GM21737 (cell line): ENCODE data around the gene TBC1D1.
A peak's percentile ranks its signal among the peaks of the same experiment; 100 is the strongest.

Experiments
- ATAC-seq: cut with Tn5 transposase; IDR thresholded peaks from one replicate; pipeline ENCODE4 v1.9.1; 2021; ENCODE audit warnings: mild to moderate bottlenecking, moderate library complexity; ENCODE audit not compliant: unreplicated experiment

Gene TBC1D1

GRCh38 chr4:38095691-38096090 lies 204.8 kb downstream of the TBC1D1 start:
- no peak for ATAC-seq

- no peak for ATAC-seq
Measured at GRCh38 chr4:38097818-38098217, 206.9 kb downstream of the TBC1D1 start.

GRCh38 chr4:38099020-38099600 lies 208.2 kb downstream of the TBC1D1 start:
- no peak for ATAC-seq

- no peak for ATAC-seq
Measured at GRCh38 chr4:38099908-38100407, 209.1 kb downstream of the TBC1D1 start.

- no peak for ATAC-seq
Measured at GRCh38 chr4:38100474-38101255, 209.8 kb downstream of the TBC1D1 start.

DNA sequence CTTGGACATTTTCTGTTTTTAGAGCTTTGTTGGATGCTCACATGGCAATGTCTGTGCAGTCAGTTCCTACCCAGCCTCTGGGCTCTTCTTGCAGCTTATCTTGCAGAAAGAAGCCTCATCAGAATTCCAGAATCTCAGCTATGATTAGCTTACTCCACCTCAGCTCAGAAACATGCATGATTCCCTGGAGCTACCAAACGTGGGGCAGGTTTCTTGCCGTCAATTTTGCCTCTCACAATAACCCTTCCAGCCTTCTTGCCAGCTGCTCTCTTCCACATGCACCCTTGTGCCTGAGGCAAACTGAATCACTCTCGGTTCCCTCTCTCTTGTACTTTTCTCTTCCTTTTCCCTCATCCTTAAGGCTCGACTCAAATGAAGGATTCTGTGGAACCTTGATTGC lies 210.7 kb downstream of the TBC1D1 start:
- ATAC-seq = no peak

GRCh38 chr4:38102957-38103588 lies 212.2 kb downstream of the TBC1D1 start:
- ATAC-seq = no peak

DNA sequence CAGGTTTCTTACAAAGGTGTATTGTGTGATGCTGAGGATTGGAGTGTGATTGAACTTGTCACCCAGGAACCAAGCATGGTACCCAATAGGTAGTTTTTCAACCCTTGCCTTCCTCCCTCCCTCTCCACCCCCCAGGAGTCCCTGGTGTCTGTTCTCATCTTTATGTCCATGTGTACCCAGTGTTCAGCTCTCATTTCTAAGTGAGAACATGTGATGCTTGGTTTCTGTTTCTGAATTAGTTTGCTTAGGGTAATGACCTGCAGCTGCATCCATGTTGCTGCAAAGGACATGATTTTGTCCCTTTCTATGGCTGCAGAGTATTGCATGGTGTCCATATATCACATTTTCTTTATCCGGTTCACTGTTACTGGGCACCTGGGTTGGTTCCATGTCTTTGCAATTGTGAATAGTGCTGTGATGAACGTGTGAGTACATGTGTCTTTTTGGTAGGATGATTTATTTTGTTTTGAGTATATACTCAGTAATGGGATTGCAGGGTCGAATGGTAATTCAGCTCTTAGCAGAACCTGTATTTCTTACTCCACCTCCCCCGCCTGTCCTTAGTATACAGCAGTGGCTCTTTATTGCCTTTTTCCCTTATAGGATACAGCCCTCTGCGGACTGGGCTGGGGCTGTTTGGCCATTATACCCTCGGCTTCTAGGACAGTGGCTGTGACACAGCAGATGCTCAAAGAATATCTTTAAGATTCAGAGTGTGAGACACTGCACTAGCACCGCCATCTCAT lies 214.8 kb downstream of the TBC1D1 start:
- ATAC-seq = peak; percentile 89

DNA sequence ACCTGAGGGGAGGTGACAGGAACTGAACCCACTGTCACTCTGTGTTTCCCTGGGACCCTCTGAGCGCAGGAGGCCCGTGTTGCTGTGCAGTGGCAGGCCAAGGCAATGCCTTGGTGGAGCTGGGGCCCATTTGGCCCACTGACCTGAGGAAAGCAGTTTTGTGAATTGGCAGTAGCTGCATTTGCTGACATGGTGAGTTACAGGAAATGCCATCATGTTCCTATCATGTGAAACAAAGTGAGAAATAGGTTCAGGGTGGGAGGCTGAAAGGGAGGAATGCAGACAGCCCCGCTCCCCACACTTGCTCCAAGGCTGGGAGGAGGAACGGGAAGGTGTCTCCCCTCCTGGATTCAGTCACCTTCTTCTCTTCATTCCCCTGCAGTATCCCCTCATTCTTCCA lies 215.4 kb downstream of the TBC1D1 start:
- ATAC-seq = no peak

- ATAC-seq = no peak
Measured at GRCh38 chr4:38106886-38107514, 216.1 kb downstream of the TBC1D1 start.

- no peak for ATAC-seq
Measured at GRCh38 chr4:38107818-38108217, 216.9 kb downstream of the TBC1D1 start.

DNA sequence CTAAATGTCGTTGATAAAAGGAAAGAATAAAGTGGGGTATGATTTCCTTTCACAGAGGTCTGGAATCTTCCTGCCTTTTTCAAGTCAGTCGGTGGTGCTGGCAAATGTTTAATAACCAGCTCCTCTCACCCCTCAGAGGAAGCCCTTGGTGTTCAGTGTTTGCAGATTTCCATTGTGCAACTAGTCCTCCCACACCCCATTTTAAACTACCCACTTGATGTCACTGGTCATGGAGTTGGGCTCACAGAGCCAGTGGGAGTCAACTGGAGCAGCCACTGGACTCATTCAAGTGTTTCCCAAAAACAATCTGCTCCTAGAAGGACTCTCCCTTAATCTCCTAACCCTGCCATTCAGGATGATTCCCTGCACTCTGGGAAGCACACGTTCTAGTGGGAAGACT lies 218.5 kb downstream of the TBC1D1 start:
- no peak for ATAC-seq

- no peak for ATAC-seq
Measured at GRCh38 chr4:38109896-38110295, 219.0 kb downstream of the TBC1D1 start.

GRCh38 chr4:38111024-38111423 lies 220.1 kb downstream of the TBC1D1 start:
- ATAC-seq = no peak

DNA sequence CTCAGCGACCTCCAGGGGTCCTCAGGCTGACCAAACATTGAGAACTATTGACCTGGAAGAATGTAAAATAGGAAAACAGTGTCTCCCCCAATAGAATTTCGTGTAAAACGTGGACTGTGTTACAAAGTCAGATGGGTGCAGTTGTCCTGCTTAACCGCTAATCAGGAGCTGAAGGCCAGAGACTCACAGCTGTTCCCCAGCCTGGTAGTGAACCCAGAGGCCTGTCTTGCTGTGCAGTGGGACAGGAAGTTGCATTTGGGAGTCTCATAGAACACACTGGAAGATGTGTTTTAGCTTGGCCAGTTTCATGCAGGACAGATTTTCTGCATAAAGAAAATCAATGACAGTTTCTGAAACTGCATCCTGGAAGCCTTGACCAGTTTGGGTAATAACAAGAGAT lies 220.8 kb downstream of the TBC1D1 start:
- ATAC-seq = no peak

DNA sequence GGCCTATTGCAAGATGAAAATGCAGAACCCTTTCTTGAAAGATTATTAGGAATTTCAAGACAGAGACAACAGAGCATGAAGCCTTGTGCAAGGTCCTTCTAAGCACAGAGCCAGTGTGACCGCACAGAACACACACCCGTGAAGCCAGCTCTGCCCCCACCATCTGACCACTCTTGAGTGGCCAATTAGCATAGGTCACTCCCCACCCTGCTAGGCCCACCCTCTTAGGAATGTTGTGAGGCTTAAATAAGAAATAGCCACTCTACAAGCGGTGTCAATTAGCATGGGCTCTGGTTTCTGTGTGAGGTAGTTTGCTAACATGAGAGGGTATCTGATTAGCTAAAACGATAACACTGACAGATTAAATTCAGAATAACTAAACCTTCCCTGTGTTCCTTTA lies 222.2 kb downstream of the TBC1D1 start:
- no peak for ATAC-seq

DNA sequence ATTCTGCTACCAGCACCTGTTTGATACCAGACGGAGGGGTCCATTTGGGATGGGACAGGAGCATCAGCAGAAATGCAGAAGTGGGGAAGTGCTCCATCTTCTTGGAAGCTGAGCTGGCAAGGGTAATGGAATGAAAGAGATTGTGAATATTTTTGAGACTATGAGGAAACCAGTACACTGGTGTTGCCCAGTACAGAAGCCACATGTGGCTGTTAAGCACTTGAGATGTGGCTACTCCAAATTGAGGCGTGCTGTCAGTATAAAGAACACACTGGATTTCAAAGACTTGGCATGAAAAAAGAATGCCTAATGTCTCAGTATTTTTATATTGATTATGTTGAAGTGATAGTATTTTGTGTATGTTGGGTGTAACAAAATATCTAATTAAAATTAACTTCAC lies 222.7 kb downstream of the TBC1D1 start:
- no peak for ATAC-seq

DNA sequence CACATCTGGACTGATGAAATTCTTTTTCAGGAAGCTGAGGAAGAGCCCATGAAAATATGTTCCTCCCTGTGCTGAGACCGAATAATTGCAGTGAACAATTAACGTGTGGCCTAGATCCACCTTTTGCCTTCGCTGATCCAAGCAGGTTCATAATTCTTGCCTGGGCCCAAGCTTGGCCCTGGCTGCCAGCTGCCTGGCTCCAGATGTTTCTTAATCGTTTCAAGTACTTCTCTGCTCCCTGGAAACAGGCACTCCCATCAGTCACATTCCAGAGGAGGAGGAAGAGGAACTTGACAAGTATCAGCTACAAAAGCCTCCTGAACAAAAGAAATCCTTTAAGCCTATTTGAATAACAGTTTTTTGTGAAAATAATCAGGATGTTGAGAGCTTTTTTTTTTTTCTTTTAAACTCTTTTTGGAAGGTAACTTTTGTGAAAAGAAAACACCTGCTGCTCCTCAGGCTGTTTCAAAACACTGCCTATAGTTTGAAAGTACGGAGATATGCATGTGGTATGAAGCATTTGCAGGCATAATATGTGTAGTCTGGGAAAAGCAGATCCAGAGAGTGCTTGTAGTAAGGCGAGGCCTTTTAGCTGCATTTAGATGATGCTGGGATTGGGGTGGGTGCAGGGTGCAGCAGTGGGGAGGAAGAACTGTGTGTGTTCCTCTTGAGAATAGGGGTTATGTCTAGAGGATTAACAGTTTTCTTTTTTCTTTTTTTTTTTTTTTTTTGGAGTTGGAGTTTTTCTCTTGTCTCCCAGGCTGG lies 223.7 kb downstream of the TBC1D1 start:
- no peak for ATAC-seq

DNA sequence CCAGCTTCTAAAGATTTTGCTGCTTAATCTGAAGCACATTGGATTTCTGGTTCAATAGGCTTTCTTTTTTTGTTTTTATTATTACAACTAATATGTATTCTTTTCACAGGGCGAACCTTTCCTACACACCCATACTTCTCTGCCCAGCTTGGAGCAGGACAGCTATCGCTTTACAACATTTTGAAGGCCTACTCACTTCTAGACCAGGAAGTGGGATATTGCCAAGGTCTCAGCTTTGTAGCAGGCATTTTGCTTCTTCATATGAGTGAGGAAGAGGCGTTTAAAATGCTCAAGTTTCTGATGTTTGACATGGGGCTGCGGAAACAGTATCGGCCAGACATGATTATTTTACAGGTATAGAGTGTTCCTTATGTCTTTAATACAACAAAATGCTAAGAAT lies 224.7 kb downstream of the TBC1D1 start:
- ATAC-seq = no peak

- ATAC-seq = no peak
Measured at GRCh38 chr4:38117591-38117990, 226.7 kb downstream of the TBC1D1 start.
